ENCODE results near the gene PDE8B.

Gene PDE8B

DNA sequence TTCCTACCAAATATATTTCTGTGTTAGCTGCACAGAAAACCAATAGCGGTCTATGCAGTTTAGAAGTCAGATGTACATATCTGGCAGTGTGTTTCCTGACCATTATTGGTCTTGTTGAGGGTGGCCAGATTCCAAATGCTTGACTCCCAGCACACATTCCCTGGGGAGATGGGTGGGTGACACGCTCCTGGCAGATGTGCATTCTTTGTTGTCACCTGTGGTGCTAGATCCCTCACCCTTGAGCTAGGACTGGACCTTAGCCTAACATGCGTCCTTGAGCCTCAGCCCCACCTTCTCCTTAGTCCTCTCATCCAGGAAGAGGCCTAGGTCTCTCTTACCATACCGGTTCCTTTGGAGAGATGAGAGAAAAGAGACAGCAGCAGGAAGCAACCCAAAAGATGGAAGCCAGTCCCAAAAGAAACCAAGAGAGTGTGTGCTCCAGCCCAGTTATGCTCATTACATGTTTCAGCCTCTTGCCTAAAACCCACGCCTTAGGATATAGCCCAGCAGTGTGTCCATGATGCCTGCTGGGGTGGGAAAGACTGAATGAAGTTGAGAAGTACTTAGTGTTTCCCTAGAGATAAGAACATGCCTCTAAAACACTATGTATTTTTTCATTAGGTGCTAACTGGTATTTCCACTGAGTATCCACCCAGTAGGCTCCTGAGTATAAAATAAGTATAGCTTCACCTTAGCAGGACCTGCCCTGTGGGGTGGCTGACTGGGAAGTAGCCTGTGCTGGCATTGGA is 116.7 kb downstream of the PDE8B start:
- DNase-seq = no peak

- no peak for DNase-seq
These were observed 118.6 kb downstream of the PDE8B start for GRCh38 chr5:77328930-77329647.

DNA sequence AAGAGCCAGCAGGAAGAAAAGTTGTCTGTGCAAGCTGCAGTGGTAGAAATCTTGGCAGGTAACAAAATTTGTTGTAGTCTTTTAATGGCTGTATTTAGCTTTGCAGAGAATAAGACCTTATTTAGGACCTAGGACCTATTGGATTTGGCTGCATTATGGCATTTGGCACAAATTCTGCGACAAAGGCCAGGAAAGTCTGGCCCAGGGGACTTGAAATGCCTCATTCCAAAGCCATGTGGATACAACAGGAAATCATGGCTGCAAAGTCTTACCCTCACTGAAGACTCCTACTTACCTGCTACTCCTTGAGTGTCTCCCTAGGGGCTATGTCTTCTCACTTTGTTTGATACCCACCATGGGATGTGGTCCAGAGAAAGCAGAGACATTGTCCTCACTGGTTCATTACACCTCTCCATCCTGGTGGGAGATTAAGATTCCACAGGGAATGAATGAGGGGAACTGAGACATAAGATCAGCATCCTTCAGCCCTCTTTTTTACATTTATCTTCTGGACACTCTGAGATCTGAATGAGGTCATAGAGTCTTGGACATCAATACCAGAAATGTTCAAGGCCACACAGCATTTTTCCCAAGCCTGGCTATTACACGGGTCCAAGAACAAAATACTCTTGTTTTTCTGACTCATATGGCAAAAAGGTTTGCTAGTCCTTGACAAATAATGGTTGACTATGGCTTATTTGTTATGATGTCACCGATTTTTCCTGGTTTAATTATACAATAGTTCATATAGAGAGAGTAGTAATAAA is 119.4 kb downstream of the PDE8B start:
- no peak for DNase-seq

- no peak for DNase-seq
These were observed 122.6 kb downstream of the PDE8B start for GRCh38 chr5:77333036-77333435.

GRCh38 chr5:77333451-77334123 is 123.1 kb downstream of the PDE8B start:
- DNase-seq = no peak

GRCh38 chr5:77337246-77337645 is 126.8 kb downstream of the PDE8B start:
- no peak for DNase-seq

GRCh38 chr5:77337686-77338085 is 127.2 kb downstream of the PDE8B start:
- no peak for DNase-seq

DNA sequence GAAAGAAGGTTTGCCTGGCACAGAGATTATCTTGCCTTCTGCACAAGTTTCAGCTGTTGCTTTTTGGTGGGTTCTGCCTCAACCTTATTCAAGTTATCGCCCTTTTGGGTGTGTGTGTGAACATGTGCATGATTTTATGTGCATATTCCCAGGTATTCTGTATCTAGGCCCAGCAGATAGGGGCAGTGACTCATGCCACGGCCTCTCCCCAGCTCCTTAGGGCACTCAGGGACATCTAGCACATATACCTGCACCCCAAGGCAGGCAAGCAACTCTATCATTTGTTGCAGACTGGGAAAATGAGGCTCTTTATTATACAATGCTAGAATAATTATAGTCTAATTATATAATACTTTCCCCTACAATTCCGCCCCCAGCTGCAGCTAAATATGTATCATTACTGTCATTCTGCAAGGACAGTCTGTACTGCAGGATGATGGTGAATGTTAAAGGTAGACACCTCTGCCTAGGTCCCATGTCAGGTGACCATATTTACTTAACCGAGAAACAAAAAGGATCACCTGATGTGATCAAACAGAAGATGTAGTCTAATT is 128.9 kb downstream of the PDE8B start:
- DNase-seq = no peak

- DNase-seq = no peak
These were observed 132.7 kb downstream of the PDE8B start for GRCh38 chr5:77343165-77343564.

DNA sequence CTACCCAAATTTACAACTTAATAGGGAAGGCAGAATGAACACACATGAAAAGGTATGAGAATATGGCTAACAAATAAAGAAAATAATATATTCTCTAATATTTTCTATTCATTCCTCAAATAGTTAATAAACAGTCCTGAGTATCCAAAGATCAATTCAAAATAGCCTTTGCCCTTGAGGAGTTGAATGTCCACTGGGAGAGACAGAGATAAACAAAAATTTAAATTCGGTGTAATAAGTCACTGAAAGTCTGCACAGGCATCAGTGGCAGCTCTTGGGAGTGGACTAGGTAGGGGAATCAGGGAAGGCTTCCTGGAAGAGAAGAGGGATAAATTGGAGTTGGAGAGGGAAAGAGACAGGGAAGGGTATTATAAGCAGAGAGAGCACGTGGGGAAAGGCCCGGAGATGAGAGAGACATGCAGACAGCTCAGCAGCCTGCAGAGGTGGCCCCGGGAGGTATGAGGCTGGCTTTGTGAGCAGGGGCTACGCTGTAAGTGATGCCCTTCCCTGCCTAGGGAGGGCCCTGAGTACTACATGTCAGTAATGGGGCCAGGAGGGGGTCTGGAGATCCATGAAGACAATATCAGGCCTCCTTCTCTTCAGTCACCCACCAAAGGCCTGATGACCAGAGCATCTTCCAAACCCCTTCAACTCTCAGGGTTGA is 137.1 kb downstream of the PDE8B start:
- DNase-seq = no peak

GRCh38 chr5:77353251-77353650 is 142.8 kb downstream of the PDE8B start:
- DNase-seq = no peak

GRCh38 chr5:77354454-77354853 is 144.0 kb downstream of the PDE8B start:
- DNase-seq = no peak

GRCh38 chr5:77355080-77355479 is 144.6 kb downstream of the PDE8B start:
- no peak for DNase-seq

GRCh38 chr5:77355751-77356150 is 145.3 kb downstream of the PDE8B start:
- no peak for DNase-seq

- no peak for DNase-seq
These were observed 146.3 kb downstream of the PDE8B start for GRCh38 chr5:77356740-77357139.

- DNase-seq = no peak
These were observed 148.1 kb downstream of the PDE8B start for GRCh38 chr5:77358255-77359205.

DNA sequence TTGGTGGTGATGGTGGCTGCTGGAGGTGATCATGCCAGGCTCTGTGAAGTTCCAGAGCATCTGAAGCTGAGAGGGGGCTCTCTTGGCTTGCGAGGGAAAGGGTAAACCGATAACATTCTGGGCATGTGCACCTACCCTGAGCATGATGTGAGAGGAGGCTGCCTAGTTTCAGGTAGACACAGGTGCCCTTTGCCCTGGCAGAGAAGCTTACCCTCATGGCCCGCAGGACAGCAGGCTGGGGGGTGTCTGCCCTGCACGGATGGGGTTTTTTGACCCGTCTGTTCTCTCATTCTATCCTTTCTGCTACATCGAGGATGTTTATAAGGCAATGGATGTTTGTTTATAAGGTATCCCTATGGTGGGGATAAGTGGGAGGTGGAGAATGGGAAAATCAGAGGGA is 148.8 kb downstream of the PDE8B start:
- no peak for DNase-seq

DNA sequence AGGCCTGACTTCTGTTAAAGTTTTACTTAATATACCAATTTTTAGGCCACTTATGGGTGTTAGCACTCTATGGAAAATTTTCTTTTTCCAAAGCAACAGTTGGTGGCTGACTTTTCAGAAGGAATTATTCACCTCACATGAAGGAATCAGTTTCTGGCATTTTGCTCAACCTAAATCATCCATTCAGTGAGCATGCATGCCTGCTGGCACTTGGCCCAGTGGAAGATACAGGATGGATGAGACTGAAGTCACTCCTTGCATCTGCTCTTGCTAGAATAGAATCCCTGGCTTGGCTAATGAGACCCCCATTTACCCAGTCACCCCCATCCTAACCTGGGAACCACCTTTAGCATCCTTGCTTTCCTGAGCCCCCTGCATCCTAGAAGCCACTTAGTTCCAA is 149.9 kb downstream of the PDE8B start:
- DNase-seq = no peak

DNA sequence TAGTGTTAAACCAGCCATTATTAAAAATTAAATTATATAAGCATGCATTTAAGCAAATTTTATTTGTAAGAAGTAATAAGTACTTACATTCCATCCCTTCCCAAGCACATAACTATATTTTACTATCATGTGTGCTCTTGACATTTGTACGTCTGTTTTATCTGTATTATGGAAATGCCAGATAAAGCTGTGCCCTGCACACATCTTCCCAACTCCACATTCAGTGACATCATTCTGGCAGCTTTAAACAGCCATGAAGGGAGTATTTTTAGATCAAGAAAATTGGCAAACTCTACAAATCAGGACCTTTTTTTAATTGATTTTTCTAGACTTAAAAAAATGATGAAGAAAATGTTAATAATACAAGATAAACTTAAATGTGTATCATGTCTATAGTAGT is 150.5 kb downstream of the PDE8B start:
- no peak for DNase-seq

GRCh38 chr5:77366717-77367500 is 156.4 kb downstream of the PDE8B start:
- DNase-seq = no peak

Measured in CD4-positive, alpha-beta T cell treated with Interleukin-1 beta for 1 hour (primary cell).